PC-3 (cell line): ENCODE measurements around the gene CXXC1. TPM values are rescaled to one million over a fixed set of nuclear protein-coding genes. Genes with fewer than 3 reads are reported as not detected.

Experiments used
- ATAC-seq: fragments of 200-7000 bp; cut with Tn5 transposase; 2 replicates; pipeline ENCODE4 v1.9.1; 2020; ENCODE audit warnings: mild to moderate bottlenecking, moderate library complexity
- BruUV-seq: library from RNA; stranded (reverse); fragments of 400-500 nt; replicated peaks from 2 replicates; lab custom pipeline; 2021; lab: Mats Ljungman, UMichigan
- CTCF ChIA-PET: fragments of 300-600 bp; sonication (Branson Sonifier 250); formaldehyde crosslinking; loops from one replicate; lab custom pipeline; 2022; ENCODE audit warnings: antibody characterized with exemption; lab: Charles Lee
- POLR2A ChIA-PET: fragments of 300-600 bp; sonication (Branson Sonifier 250); formaldehyde crosslinking; loops from one replicate; lab custom pipeline; 2022; ENCODE audit warnings: antibody characterized with exemption; ENCODE audit not compliant: unreplicated experiment; lab: Charles Lee
- DNase-seq: peaks from one replicate; pipeline ENCODE4 v3.0.0-alpha.2; 2015
- H2AFZ ChIP-seq: fragments of 300-600 bp; sonication (generic); 2 replicates; pipeline ENCODE4 v1.6.0; 2016; ENCODE audit warnings: antibody characterized with exemption, low read length
- H3F3A ChIP-seq: fragments of 300-600 bp; sonication (generic); one replicate; pipeline ENCODE4 v1.6.0; 2017; ENCODE audit warnings: antibody characterized with exemption, low read length, control low read depth, mild to moderate bottlenecking; ENCODE audit not compliant: unreplicated experiment
- H3K27ac ChIP-seq: fragments of 300-600 bp; sonication (generic); 2 replicates; pipeline ENCODE4 v1.5.1; 2016; ENCODE audit warnings: mild to moderate bottlenecking, low read length
- H3K27me3 ChIP-seq: fragments of 300-600 bp; sonication (generic); 2 replicates; pipeline ENCODE4 v1.6.1; 2016; ENCODE audit warnings: low read length, mixed read lengths
- H3K36me3 ChIP-seq: fragments of 300-600 bp; sonication (generic); 2 replicates; pipeline ENCODE4 v1.6.1; 2016; ENCODE audit warnings: low read depth, mixed run types, low read length, mixed read lengths
- H3K4me1 ChIP-seq: fragments of 300-600 bp; sonication (generic); 2 replicates; pipeline ENCODE4 v1.5.1; 2016; ENCODE audit warnings: low read length; ENCODE audit not compliant: insufficient read depth
- H3K4me2 ChIP-seq: fragments of 300-600 bp; sonication (generic); 2 replicates; pipeline ENCODE4 v1.6.0; 2016; ENCODE audit warnings: low read length
- H3K4me3 ChIP-seq: fragments of 300-600 bp; sonication (generic); 2 replicates; pipeline ENCODE4 v1.5.1; 2016; ENCODE audit warnings: mild to moderate bottlenecking, low read length, mixed read lengths
- H3K79me2 ChIP-seq: fragments of 300-600 bp; sonication (generic); 2 replicates; pipeline ENCODE4 v1.6.1; 2017; ENCODE audit warnings: low read length, mixed read lengths
- H3K9ac ChIP-seq: fragments of 300-600 bp; sonication (generic); 2 replicates; pipeline ENCODE4 v1.6.0; 2016; ENCODE audit warnings: mild to moderate bottlenecking, low read length
- H3K9me2 ChIP-seq: fragments of 300-600 bp; sonication (generic); replicated peaks from 2 replicates; pipeline ENCODE4 v1.6.1; 2016; ENCODE audit warnings: mixed run types, low read length, mixed read lengths
- H3K9me3 ChIP-seq: fragments of 300-600 bp; sonication (generic); 2 replicates; pipeline ENCODE4 v1.6.1; 2016; ENCODE audit warnings: low read length, mixed read lengths
- H4K20me1 ChIP-seq: fragments of 300-600 bp; sonication (generic); 2 replicates; pipeline ENCODE4 v1.6.1; 2016; ENCODE audit warnings: low read length, mixed read lengths
- EZH2 ChIP-seq: fragments of 300-600 bp; sonication (generic); IDR thresholded peaks from one replicate; pipeline ENCODE4 v1.6.1; 2017; ENCODE audit warnings: antibody characterized with exemption, mild to moderate bottlenecking, low read length; ENCODE audit not compliant: unreplicated experiment
- EZH2phosphoT487 ChIP-seq: fragments of 300-600 bp; sonication (generic); IDR thresholded peaks from 2 replicates; pipeline ENCODE4 v1.6.1; 2018; ENCODE audit warnings: mild to moderate bottlenecking, antibody characterized with exemption, low read length, borderline replicate concordance
- intact Hi-C: fragments of 100-400 bp; cut with micrococcal nuclease; formaldehyde crosslinking; loops from 2 replicates; pipeline ENCODE4 v1.9.0; 2023
- total RNA-seq: library from RNA; depleted of rRNA; stranded (reverse); fragments of >200 nt; gene quantifications from 2 replicates; pipeline ENCODE4 v1.2.3, GENCODE V29; 2014
- TF ChIP-seq, protein P1 (sequence below): fragments of 300-600 bp; sonication (generic); conservative IDR thresholded peaks from 2 replicates; pipeline ENCODE4 v1.5.1; 2017; ENCODE audit warnings: antibody characterized with exemption, low read depth, mild to moderate bottlenecking, low read length

The CXXC1 gene
- total RNA-seq, 1 experiment from 2014 or later: 25.4 TPM

DNA sequence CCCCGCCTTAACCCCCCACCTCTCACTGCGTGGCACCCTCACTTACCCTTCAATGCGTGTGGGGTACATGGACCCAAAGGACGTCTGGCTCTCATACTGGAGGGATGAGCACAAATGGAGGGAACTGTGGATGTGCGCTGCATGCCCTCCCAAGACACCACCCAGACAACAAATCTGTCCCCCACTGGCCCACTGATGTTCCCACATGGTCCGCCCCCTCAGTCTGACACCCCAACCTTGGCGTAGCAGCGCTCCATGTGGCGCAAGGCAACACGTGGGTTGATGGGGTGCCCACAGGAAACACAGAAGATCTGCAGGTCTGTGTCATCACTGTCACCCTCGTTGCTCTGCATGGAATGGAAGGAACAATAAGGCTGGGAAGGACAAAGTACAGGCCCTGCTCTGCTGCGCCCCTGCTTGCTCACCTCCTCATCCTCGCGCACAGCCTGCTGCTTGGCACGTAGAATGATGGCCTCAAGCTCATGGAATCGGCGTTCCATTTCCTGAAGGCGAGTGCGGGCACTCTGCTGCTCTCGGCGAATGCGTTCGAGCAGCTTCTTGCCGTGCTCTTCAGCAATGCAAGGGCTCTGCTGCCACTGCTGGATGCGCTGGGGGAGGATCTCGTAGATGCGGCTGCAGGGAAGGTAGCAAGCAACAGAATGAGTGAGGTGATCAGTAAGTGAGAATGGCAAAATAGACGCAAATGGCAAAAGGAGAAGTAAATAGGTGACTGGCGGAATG, 3.9 kb downstream of the CXXC1 start:
- BruUV-seq: no TSS peak
- peaks cover 21% of the 10 kb centered on the region; the same call in 1 of the 2 replicates for H3K4me1 ChIP-seq
- no peaks in the 10 kb centered on the region for H3K9me3 ChIP-seq
- no peak for ATAC-seq
- POLR2A ChIA-PET: no interaction called here
- H3K9me2 ChIP-seq: no peaks in the 10 kb centered on the region
- H2AFZ ChIP-seq: no peak overlapping the region
- H3F3A ChIP-seq: no peaks in the 10 kb centered on the region
- H3K79me2 ChIP-seq: peaks cover 40% of the 10 kb centered on the region
- H3K4me3 ChIP-seq: no peak overlapping the region
- no peak overlapping the region for H3K4me2 ChIP-seq
- H3K9ac ChIP-seq: no peak overlapping the region
- H3K36me3 ChIP-seq: no peaks in the 10 kb centered on the region
- CTCF ChIA-PET: no interaction called here
- TF ChIP-seq, protein P1, sequence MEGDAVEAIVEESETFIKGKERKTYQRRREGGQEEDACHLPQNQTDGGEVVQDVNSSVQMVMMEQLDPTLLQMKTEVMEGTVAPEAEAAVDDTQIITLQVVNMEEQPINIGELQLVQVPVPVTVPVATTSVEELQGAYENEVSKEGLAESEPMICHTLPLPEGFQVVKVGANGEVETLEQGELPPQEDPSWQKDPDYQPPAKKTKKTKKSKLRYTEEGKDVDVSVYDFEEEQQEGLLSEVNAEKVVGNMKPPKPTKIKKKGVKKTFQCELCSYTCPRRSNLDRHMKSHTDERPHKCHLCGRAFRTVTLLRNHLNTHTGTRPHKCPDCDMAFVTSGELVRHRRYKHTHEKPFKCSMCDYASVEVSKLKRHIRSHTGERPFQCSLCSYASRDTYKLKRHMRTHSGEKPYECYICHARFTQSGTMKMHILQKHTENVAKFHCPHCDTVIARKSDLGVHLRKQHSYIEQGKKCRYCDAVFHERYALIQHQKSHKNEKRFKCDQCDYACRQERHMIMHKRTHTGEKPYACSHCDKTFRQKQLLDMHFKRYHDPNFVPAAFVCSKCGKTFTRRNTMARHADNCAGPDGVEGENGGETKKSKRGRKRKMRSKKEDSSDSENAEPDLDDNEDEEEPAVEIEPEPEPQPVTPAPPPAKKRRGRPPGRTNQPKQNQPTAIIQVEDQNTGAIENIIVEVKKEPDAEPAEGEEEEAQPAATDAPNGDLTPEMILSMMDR: no peak
- no peak for TF ChIP-seq EZH2phosphoT487
- no peak for TF ChIP-seq EZH2
- H3K27ac ChIP-seq: no peak overlapping the region
- H3K27me3 ChIP-seq: no peaks in the 10 kb centered on the region
- intact Hi-C loops: no loop called here
- no peak for DNase-seq
- no peaks in the 10 kb centered on the region for H4K20me1 ChIP-seq

DNA sequence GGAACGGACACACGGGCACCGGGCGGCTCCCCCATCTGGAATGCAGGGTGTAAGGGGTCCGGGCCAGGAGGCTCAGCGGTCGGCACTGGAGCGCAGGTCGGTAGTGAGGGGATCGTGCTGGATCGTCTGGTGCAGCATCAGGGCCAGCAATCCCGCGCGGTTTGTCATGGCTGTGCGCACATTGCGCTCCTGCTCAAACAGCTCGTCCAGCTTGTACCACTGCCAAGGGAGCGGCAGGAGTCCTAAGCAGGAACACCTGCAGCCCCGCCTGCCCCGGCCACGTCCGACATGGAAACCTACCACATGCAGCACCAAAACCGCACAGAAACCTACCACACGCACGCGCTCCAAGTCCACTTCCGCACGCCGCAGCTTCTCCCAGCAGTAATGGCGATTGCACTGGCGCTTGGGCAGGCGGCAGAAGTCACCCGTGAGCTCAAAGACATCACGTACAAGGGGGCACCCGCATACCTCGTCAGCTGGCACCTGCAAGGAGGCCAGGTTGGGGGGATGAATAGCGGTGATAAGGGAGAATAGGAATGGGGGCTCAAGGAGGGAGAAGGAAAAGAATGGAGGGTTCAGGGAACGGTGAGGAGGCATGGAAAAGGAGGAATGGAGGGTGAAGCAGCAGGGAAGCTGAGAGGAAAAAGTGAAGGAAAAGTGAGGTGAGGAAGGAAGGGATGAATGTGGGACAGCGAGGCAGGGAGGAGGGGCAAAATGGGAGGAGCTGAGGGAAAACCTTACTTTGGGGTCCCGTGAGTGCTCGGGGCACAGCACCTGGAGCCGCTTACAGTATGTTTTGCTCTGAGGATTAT, 4.8 kb downstream of the CXXC1 start:
- ATAC-seq (no peak), DNase-seq (no peak)
- H2AFZ ChIP-seq: no peak overlapping the region
- no peaks in the 10 kb centered on the region for H3K9me3 ChIP-seq
- H3K4me3 ChIP-seq: no peak overlapping the region
- no peaks in the 10 kb centered on the region for H3K9me2 ChIP-seq
- no peaks in the 10 kb centered on the region for H3K27me3 ChIP-seq
- H3K79me2 ChIP-seq: peaks cover 42% of the 10 kb centered on the region
- TF ChIP-seq EZH2phosphoT487 (no peak), EZH2 (no peak)
- TF ChIP-seq, protein P1: no peak
- H4K20me1 ChIP-seq: no peaks in the 10 kb centered on the region
- ChIA-PET POLR2A (no interaction called here), CTCF (no interaction called here)
- no peak overlapping the region for H3K9ac ChIP-seq
- intact Hi-C loops: no loop called here
- no peak overlapping the region for H3K27ac ChIP-seq
- no peak overlapping the region for H3K4me2 ChIP-seq
- no peaks in the 10 kb centered on the region for H3F3A ChIP-seq
- no peaks in the 10 kb centered on the region for H3K36me3 ChIP-seq
- peaks cover 23% of the 10 kb centered on the region; the same call in 1 of the 2 replicates for H3K4me1 ChIP-seq
- BruUV-seq: no TSS peak
